Stimulated activated CD4-positive, alpha-beta T cell treated with anti-CD3 and anti-CD28 coated beads, Interleukin-12 subunit alpha, Interleukin-12 subunit beta, amount 100 ng/mL, for 4 hours (primary cell): ENCODE measurements around the gene SLC34A1.

Experiments used
- DNase-seq: peaks from one replicate; pipeline ENCODE4 v3.0.0-alpha.2; 2020

SLC34A1 gene

DNA sequence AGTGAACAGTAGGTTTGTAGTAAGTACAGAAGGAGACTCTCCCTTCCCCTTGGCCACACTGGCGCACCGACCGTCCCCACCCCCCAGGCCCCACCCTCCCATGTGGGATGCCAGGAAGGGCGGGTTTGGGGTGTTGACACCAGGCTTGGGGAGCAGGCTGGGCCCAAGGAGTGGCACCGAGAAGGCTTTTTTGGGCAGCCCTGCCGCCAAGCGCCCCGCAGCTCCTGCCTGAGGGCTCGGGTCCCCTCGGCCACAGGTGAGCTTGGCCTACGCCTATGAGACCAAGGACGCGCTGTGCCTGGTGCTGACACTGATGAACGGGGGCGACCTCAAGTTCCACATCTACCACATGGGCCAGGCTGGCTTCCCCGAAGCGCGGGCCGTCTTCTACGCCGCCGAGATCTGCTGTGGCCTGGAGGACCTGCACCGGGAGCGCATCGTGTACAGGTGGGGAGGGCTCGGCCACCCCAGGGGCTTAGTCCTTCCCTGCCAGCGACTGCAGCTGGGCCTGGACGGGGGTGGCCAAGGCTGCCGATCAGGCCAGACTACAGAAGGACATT lies 49.5 kb downstream of the SLC34A1 start:
- DNase-seq = no peak

DNA sequence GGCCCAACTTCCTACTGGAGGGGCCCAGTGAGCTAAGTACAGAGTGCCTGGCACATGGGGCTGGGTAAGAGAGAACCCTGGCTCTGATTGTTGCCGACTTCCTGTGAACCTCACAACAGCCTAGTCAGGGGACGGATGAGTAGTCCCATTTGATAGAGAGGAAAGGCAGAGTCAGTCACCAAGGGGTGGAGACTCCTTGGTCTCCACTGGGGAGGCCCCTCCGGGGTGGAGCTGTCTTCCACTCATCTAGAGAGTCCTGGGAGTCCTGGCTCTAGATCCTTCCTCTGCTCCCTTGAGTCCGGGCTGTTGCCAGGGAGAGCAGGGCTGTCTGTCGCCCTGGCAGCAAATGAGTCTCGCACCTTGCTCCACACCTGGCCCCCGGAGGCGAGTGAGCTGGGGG lies 50.2 kb downstream of the SLC34A1 start:
- DNase-seq = no peak

DNA sequence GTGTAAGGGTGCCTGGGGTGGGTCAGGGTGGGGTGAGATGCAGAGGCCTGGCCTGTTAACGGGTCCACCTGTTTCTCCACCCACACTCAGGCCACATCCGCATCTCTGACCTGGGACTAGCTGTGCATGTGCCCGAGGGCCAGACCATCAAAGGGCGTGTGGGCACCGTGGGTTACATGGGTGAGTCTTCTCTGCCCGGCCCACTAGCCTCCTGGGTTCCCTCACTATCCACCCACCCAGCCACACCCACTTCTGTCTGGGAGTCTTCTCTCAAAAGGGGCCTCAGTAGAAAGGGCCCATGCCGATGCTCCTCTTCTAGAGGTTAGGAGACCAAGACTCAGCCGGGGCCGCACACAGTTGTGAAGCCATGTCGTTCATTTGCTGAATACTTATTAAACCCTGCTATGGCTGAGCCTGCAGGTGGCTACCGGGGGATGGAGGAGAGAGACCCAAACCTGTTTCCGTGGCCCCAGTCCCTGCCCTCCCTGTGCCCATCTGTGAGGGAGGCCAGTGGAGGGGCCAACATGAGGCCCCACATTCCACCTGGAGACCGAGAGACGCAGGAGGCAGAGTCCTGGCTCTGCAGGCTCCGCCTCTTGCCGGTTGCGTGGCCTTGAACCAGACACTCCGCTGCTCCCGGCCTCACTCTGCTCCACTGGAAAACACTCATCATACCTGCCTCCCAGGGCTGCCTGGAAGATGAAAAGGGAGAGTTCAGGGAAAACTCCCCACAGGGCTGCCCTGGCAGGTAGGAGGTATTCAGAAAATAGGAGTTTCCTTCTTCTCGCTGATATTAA lies 50.9 kb downstream of the SLC34A1 start:
- DNase-seq = no peak

DNA sequence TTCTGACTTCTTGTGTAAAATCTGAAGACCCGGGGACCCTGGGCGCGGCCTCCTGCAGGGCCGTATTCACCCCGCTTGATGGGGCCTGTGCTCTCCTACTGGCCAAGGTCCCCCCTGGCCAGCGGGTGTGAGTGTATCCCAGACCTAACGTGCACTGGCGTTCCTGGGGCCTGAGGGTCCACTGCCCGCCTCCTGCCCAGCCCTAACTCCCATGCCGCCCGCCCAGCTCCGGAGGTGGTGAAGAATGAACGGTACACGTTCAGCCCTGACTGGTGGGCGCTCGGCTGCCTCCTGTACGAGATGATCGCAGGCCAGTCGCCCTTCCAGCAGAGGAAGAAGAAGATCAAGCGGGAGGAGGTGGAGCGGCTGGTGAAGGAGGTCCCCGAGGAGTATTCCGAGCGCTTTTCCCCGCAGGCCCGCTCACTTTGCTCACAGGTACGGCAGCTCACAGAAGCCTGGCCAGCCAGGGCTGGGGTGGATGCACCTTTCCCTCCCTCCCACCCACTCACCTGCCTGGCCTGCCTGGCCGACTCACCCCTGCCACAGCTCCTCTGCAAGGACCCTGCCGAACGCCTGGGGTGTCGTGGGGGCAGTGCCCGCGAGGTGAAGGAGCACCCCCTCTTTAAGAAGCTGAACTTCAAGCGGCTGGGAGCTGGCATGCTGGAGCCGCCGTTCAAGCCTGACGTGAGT lies 51.8 kb downstream of the SLC34A1 start:
- no peak for DNase-seq

DNA sequence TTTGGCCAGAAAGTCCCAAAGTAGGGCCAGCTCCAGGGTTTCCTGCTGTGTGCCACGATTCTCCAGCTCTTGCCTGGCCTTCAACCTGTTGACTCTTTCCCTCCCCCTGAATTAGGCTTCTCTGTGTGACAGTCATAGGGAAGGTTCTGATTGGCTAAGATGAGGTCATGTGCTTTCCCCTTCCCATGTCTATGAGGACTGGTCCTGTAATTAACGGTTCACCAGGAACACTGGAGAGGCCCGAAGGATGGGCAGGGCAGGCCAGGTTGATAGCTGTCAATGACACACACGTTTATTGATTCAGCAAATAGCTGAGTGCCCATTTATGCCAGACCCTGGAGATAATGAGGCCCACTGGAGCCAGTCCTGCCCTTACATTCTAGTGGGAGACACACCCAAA lies 53.4 kb downstream of the SLC34A1 start:
- DNase-seq = no peak

DNA sequence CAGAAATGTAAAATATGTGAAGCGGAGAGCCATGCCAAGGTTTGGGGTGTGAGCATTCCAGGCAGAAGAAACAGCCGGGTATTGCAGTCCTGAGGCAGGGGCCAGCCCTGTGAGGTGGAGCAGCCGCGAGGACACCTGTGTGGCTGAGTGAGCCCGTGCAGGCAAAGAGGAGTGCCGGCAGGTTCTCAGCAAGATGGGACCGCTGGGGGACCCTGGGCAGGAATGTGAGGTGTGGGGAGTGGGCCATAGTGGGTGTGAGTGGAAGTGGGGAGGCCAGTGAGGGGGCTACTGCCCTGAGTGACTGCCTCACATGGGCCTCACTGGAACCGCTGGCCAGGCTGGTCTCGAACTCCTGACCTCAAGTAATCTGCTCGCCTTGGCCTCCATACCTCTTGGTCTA lies 54.2 kb downstream of the SLC34A1 start:
- DNase-seq = no peak

DNA sequence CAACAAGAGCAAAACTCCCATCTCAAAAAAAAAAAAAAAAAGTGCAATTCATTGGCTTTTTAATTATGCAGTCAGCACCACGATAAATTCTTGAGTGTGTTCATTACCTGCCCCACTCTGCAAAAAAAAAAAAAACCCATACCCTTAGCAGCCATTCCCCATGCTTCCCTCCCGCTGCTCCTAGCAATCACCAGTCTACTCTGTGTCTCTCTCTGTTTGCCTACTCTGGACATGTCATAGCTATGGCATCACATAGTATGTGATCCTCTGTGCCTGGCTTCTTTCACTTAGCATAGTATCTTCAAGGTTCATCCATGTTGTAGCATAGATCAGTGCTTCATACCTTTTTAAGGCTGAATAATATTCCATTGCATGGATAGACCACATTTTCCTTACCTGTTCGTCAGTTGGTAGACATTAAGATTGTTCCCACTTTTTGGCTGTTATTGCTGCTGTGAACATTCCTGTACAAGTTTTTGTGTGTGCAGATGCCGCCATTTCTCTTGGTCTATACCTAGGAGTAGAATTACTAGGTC lies 55.4 kb downstream of the SLC34A1 start:
- no peak for DNase-seq

DNA sequence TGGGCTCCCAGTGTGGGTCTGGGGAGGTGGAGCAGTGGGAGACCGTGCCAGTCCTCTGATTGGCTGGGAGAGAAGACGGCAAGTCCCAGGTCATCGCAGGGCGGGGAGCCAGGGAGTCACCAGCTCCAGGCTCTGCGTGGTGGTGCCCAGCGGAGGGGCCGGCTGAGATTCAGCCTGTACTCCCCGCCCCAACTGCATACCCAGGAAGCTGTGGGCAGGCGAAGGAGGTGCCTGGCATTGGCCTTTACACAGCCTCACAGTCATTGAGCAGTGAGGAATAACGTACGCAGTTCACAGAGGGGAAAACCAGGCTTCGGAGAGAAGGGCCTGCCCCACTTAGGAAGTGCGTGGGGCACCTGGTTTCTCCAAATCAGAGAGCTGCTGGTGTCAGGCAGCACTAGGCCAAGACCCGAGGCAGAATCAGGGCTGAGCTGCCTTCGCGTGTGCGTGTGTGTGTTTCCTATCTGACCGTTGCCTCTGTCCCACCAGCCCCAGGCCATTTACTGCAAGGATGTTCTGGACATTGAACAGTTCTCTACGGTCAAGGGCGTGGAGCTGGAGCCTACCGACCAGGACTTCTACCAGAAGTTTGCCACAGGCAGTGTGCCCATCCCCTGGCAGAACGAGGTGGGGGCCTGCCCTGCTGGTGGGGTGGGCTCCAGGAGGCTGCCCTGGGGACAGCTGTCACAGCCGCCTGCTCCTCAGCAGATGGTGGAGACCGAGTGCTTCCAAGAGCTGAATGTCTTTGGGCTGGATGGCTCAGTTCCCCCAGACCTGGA lies 56.2 kb downstream of the SLC34A1 start:
- no peak for DNase-seq

DNA sequence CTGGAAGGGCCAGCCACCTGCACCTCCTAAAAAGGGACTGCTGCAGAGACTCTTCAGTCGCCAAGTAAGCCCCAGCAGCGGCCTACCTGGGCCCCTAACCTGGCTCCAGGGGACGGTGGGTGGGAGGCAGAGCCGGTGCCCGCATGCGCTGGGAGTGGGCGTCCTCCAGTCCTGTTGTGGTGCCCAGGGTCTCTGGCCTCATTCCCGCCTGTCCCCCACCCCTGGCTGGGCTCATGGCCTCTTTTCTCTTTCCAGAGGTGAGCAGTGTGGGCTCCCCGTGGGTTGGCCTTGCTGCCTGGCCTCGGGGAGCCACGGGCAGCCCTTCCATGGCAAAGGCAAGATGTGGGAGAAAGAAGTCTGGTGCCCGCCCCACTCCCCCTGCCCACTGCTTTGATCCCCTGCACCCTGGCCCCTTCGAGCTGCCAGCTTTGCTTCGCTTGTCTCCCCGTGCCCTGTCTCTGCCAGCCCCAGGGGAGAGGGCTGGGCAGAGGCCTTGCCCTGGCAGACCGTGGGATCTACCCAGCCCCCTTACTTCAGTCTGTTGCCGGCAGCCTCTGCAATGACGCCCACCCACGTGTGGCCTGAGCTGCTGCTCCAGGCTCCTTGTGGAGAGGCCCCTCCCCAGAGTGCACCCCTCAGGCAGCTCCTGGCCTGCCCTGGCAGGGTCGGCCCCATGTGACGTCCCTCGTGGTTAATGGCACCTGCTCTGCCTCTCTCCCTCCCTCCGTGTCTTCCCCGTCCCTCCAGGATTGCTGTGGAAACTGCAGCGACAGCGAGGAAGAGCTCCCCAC lies 57.0 kb downstream of the SLC34A1 start:
- no peak for DNase-seq

DNA sequence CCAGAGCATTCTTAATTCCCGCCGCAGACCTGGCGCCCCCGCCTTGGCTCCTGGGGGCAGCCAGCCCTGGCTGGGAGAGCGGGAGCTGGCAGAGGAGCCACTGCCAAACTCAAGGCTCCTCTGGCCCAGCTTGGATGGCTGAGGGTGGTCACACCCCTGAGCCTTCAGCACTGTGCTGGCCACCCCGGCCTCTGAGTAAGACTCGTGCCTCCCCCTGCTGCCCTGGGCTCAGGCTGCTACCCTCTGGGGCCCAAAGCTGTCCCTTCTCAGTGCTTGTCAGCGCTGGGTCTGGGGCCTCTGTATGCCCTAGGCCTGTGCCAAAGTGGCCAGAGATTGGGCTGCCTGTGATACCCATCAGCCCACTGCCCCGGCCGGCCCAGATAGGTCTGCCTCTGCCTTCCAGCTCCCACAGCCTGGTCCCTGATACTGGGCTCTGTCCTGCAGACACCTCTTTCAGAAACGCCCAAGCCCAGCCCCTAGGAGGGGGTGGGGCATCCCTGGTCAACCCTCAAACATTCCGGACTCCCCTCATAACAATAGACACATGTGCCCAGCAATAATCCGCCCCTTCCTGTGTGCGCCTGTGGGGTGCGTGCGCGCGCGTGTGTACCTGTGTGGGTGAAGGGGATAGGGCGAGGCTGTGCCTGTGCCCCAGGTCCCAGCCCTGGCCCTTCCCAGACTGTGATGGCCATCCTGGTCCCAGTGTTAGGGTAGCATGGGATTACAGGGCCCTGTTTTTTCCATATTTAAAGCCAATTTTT lies 58.0 kb downstream of the SLC34A1 start:
- no peak for DNase-seq

DNA sequence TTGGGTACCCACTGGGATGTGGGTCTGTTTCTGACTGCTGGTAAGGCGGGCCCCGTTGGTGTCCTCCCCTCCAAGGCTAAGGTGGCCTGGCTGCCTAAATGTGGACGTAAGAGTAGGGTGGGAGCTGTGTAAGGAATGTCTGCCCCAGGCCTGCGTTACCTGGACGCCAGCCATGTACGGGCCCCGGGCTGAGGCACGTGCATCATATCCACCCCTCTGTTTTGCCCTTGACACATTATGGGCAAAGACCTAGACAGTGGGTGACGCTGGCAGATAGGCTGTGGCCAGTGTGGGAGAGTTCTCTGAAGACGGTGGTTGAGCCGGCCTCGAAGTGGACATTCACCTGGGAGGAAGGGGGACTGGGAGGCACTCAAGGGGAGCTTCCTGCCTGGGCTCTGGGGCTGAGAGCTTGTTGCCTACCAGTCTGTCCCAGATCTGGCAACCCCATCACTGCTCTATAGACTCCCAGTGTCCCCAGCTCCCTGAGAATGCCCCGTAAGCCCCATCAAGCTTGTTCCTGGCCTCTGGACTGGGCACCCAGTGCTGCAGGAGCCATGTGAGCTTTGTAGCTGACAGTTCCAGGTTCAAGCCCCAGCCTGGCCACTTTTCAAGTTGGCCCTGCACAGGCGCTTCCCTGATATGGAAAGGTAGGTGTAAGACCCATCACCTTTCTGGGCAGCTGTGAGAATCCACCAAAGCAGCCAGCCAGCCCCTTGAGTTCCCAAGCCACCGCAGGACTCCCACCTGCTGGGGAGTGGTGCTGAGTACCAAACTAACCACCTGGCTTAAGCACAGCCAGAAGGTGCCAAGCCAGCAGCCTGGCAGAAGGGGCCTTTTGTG lies 59.1 kb downstream of the SLC34A1 start:
- DNase-seq = no peak

DNA sequence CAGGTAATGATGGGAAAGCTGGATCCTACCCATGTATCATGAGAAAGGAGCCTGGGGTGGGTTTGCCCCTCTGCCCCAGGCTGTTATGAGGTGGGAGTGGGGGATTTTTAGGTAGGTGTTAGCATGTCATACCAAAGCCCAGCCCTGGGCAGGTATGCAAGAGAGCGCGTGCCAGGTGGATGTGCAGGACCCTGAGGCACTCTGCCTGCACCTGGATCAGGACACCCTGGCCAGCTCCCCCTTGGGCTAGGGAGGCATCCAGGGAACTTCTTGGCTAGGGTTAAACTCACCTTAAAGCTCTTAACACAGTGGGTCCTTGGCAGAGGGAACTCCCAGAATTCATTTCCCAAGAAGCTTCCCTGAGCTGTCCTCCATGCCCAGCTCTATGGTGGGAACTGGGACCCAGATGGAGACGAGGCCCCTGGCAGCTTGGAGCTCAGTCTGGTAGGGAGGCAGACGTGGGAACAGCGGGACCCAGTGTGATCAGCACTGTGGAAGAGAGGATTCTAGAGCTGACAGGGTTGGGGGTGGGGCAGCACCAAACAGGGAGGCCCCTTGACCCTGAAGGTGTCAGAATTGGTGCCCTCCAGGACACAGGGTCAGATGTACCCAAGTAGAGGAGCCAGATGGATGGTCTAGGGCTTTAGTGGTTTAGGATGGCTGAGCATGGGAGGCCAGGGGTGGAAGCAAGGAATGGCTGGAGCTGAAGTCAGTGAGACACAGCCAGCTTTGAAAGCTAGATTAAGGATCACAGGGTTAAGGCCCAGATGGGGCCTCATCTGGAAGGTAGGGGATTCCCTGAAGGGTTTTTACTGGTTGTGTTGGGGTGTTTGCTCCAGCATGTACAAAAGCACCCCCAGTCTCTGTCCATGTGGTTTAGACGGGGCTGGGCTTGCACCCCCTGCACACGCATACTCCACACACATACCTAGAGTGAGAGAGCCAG lies 60.1 kb downstream of the SLC34A1 start:
- DNase-seq = no peak

DNA sequence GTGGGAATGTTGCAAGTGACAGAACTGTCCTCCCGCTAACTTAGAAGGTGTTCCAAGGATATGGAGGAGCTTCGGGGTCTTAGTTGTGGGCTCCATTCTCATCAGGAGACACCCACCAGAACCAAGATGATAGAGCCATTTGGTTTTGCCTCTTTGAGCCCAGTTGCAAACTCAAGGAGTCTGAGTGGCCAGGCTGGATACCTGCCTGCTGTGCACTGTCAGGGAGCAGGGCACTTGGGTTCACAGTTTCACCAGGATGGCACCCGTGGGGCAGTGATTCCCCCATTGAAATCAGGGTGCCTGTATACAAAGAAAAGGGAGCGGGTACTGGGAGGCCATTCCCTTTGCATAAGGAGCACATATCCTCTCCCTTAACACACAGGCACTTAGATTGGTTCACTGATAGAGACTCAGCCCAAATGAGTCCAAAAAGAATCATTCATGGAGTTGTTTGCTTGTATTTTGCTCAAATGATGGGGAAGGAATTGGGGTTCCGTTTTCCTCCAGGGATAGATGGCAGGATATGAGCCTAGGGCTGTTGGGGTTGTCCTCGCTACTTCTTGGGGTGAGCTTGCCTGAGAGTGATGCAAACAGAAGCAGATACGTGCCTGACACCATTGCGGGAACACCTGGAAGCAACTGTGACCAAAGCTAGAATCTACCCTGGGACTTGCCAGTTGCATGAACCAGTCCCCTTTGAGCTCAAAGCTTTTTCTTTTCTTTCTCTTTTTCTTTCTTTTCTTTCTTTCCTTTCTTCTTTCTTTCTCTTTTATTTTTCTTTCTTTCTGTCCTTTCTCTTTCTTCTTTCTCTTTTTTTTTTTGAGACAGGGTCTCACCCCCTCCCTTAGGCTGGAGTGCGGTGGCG lies 61.0 kb downstream of the SLC34A1 start:
- no peak for DNase-seq

DNA sequence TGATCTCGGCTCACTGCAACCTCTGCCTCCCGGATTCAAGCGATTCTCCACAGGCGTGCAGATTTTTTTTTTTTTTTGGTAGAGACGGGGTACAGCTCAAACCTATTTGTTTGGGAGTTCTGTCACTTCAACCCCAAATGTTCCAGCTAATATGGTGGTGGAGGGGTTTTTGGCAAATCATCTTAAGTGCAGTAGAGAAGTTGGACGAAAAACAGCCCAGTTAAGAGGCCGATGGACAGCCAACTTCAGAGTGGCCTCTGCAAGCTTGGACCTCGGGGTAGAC lies 61.6 kb downstream of the SLC34A1 start:
- DNase-seq = no peak

DNA sequence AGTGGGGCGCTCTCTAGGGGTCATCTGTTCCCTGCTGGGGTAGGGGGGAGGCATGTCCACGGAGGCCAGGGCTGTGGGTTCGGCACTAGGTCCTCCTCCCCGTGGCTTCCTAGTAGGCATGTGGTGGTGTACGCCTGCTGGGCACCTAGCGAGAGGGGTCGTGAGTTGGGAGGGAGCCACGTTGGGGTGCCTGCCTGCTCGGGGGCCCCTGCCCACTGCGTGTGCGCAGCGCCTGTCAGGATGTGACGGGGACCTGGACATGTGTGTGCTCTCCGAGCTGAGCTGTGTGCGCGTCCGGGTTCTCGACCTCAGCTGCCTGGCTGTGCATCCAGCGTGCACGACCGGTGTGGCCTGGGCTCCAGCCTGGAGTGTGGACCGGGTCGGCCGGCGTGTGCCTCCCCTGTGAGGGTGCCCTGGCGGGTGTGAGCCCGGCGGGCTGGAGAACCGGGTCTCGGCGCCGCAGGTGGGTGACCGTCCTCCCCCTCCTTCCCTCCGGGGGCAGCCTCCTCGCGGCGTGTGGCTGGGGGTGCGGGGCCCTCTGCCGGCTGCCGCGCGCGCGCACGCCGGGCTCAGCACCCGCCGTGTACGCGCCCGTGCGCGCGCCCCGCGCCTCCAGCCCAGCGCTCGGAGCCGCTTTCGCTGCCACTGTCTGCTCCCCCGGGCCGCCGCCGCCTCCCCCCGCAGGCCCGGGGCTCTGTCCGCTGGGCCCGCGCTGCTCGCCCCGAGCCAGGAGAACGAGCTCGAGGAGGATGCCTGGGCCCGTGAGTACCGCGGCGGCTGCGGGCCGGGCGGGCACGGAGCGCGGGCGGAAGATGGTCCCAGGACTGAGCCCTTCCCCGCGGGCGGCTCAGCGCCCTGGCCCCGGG lies 62.2 kb downstream of the SLC34A1 start, which contains the start of gene PRR7:
PRR7 (plus strand) TSS at position 615 of the 866 bp plus-strand sequence. CDS start 8,254 bp downstream, outside the sequence.
- peak; percentile 70 for DNase-seq

DNA sequence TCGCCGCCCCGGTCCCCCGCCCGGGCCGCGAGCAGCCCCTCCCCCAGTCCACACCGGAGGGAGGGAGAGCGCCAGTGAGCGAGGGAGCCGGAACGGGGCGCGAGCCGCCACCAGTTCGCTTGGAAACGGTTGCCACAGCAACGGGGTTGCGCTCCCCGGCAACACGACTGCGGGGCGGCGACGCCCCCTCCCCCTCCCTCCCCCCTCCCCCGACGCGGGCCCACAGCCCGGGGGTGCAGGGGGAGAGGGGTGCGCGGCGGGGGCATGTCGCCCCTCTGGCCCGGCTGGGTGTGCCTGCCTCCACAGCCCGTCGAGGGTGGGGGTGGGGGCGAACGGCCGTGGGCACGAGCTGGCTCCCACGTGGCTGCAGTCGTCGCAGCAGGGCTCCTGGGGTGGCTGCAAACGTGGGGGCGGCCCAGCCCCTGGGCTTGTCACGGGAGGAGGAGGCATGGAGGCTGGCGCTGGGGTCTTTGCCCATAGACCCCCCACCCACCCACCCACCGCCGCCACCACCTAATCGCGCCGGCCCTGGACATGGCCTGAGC lies 62.9 kb downstream of the SLC34A1 start:
- DNase-seq = peak; percentile 59

DNA sequence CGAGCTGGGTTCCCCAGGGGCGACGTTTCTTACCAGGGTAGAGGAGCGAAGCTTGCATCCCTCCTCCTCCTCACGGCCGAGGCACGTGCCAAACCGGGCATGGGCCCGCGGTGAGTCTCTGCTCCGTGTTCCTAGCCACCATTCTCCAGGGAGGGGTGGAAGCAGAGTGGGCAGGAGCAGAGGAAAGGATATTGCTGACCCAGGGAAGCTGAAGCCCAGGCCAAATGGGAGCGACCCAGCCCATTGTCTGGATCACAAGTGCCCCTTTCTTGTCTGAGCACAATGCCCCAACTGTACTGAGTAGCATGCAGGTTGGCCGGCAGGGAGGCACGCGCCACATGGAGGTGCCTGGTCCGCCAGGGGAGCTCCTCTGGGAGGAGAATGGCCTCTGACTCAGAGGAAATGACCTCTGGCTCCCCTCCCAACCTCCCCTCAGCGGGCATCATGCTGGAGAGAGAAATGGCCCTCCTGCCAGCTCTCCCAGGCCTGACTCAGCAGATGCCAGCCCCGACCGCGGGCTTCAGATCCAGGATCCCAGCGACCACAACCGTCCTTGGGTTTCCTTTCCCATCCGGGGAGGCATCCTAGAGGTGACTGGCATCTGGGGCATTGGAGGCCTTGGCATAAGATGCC lies 63.5 kb downstream of the SLC34A1 start:
- DNase-seq = no peak
